Neuronal stem cell (in vitro differentiated cells): ENCODE measurements around the gene PTPRT.
A peak's percentile ranks its signal among the peaks of the same experiment; 100 is the strongest.

Experiments used
- DNase-seq: peaks from one replicate; pipeline ENCODE4 v3.0.0-alpha.2; 2013; ENCODE audit warnings: low spot score
- H2AFZ ChIP-seq: one replicate; pipeline ENCODE4 v1.6.1; 2013; ENCODE audit warnings: mild to moderate bottlenecking, low read length, inconsistent platforms
- H2AK5ac ChIP-seq: 2 replicates; pipeline ENCODE4 v1.6.1; 2013; ENCODE audit warnings: low read depth, mild to moderate bottlenecking, inconsistent platforms, low read length, moderate library complexity, mixed read lengths
- H2BK120ac ChIP-seq: 2 replicates; pipeline ENCODE4 v1.6.1; 2013; ENCODE audit warnings: low read depth, mild to moderate bottlenecking, inconsistent platforms, low read length, moderate library complexity, mixed read lengths
- H2BK12ac ChIP-seq: one replicate; pipeline ENCODE4 v1.6.1; 2013; ENCODE audit warnings: low read length, inconsistent platforms
- H2BK15ac ChIP-seq: 2 replicates; pipeline ENCODE4 v1.6.1; 2013; ENCODE audit warnings: mild to moderate bottlenecking, low read length, inconsistent platforms, mixed read lengths
- H2BK5ac ChIP-seq: one replicate; pipeline ENCODE4 v1.6.1; 2013; ENCODE audit warnings: inconsistent platforms, mild to moderate bottlenecking, low read length, moderate library complexity
- H3K14ac ChIP-seq: one replicate; pipeline ENCODE4 v1.6.1; 2013; ENCODE audit warnings: low read length, inconsistent platforms
- H3K18ac ChIP-seq: 2 replicates; pipeline ENCODE4 v1.6.1; 2013; ENCODE audit warnings: low read length, inconsistent platforms
- H3K23ac ChIP-seq: 2 replicates; pipeline ENCODE4 v1.6.1; 2013; ENCODE audit warnings: low read depth, mild to moderate bottlenecking, mixed read lengths, low read length, inconsistent platforms; ENCODE audit not compliant: poor library complexity
- H3K27ac ChIP-seq: replicated peaks from 3 replicates; pipeline ENCODE4 v1.5.1; 2013; ENCODE audit warnings: low read length, inconsistent platforms
- H3K27me3 ChIP-seq, 3 experiments: 2 replicates each; pipeline ENCODE4 v1.6.1; 2013; ENCODE audit warnings: low read length in 3 of 3, mild to moderate bottlenecking in 2 of 3, inconsistent platforms in 1 of 3, low read depth in 1 of 3, mixed read lengths in 1 of 3, moderate library complexity in 1 of 3; ENCODE audit not compliant: control insufficient read depth in 3 of 3, insufficient read depth in 3 of 3
- H3K36me3 ChIP-seq, 2 donors: replicated peaks in 1 of 2; 2 replicates each; pipeline ENCODE4 v1.6.1; 2013; ENCODE audit warnings: low read length in 2 of 2; ENCODE audit not compliant: control insufficient read depth in 2 of 2, insufficient read depth in 2 of 2
- H3K4ac ChIP-seq: 2 replicates; pipeline ENCODE4 v1.6.1; 2013; ENCODE audit warnings: inconsistent platforms, mild to moderate bottlenecking, low read length, moderate library complexity
- H3K4me1 ChIP-seq, 2 donors: 1 replicate in 1 of 2; 2 replicates in 1 of 2; pipeline ENCODE4 v1.6.1; 2013; ENCODE audit warnings: low read length in 2 of 2, low read depth in 1 of 2; ENCODE audit not compliant: control insufficient read depth in 2 of 2, insufficient read depth in 1 of 2
- H3K4me2 ChIP-seq: one replicate; pipeline ENCODE4 v1.6.1; 2013; ENCODE audit warnings: mild to moderate bottlenecking, low read length, inconsistent platforms; ENCODE audit not compliant: insufficient read depth, poor library complexity, severe bottlenecking
- H3K4me3 ChIP-seq, 2 donors: 2 replicates each; pipeline ENCODE4 v1.5.1; 2013; ENCODE audit warnings: low read length in 2 of 2, mild to moderate bottlenecking in 2 of 2, inconsistent platforms in 1 of 2, moderate library complexity in 1 of 2
- H3K79me1 ChIP-seq: one replicate; pipeline ENCODE4 v1.6.1; 2013; ENCODE audit warnings: low read depth, mild to moderate bottlenecking, inconsistent platforms, low read length, moderate library complexity
- H3K9ac ChIP-seq: one replicate; pipeline ENCODE4 v1.6.1; 2013; ENCODE audit warnings: mild to moderate bottlenecking, low read depth, low read length, inconsistent platforms; ENCODE audit not compliant: poor library complexity
- H3K9me3 ChIP-seq, 2 donors: replicated peaks in 1 of 2; 2 replicates each; pipeline versions ENCODE3 to v1.6.1; 2013; ENCODE audit warnings: low read length in 2 of 2, mild to moderate bottlenecking in 2 of 2, inconsistent platforms in 1 of 2, low read depth in 1 of 2, mixed read lengths in 1 of 2, moderate library complexity in 1 of 2; ENCODE audit not compliant: control insufficient read depth in 2 of 2, insufficient read depth in 1 of 2
- H4K8ac ChIP-seq: one replicate; pipeline ENCODE4 v1.6.1; 2013; ENCODE audit warnings: low read depth, mild to moderate bottlenecking, inconsistent platforms, low read length, moderate library complexity
- H4K91ac ChIP-seq: one replicate; pipeline ENCODE4 v1.6.1; 2013; ENCODE audit warnings: low read length, low read depth, mild to moderate bottlenecking, inconsistent platforms; ENCODE audit not compliant: poor library complexity
- WGBS, 2 donors: extraction: QIAGEN DNeasy Blood & Tissue Kit; methylation state at CpG; one replicate each; pipeline ENCODE4 v1.1.7; 2013; ENCODE audit warnings: missing lambda C conversion rate in 2 of 2, mixed read lengths in 1 of 2; ENCODE audit not compliant: insufficient read length in 2 of 2, insufficient replicate concordance in 1 of 2; ENCODE audit errors: extremely low coverage in 2 of 2; 5-methylcytosine and 5-hydroxymethylcytosine counted together

The PTPRT gene

GRCh38 chr20:42987376-42988114 lies 202.2 kb downstream of the PTPRT start:
- H3K9ac ChIP-seq = no peak overlapping the region
- peaks cover 0 to 1% of the 10 kb centered on the region in 2 donors for H3K4me1 ChIP-seq
- no peaks in the 10 kb centered on the region for H3K36me3 ChIP-seq
- H2BK5ac ChIP-seq = no peak overlapping the region
- H3K4ac ChIP-seq = no peak overlapping the region
- no peak overlapping the region for H3K27ac ChIP-seq
- H3K9me3 ChIP-seq = no peaks in the 10 kb centered on the region
- no peak for DNase-seq
- no peak overlapping the region for H2BK12ac ChIP-seq
- H3K27me3 ChIP-seq = no peaks in the 10 kb centered on the region
- H3K4me2 ChIP-seq = no peak overlapping the region
- no peak overlapping the region for H3K14ac ChIP-seq
- WGBS, 2 donors = no CpG with 5 or more reads among the region's 10 CpGs
- H3K18ac ChIP-seq = no peak overlapping the region
- no peak overlapping the region for H2BK15ac ChIP-seq
- no peak overlapping the region for H2AK5ac ChIP-seq
- H4K91ac ChIP-seq = no peak overlapping the region
- no peak overlapping the region for H4K8ac ChIP-seq
- no peak overlapping the region for H2AFZ ChIP-seq
- H3K4me3 ChIP-seq = peak overlapping the region in 1 of 2 donors; percentile 25
- no peaks in the 10 kb centered on the region for H3K79me1 ChIP-seq
- no peak overlapping the region for H3K23ac ChIP-seq
- H2BK120ac ChIP-seq = no peak overlapping the region

DNA sequence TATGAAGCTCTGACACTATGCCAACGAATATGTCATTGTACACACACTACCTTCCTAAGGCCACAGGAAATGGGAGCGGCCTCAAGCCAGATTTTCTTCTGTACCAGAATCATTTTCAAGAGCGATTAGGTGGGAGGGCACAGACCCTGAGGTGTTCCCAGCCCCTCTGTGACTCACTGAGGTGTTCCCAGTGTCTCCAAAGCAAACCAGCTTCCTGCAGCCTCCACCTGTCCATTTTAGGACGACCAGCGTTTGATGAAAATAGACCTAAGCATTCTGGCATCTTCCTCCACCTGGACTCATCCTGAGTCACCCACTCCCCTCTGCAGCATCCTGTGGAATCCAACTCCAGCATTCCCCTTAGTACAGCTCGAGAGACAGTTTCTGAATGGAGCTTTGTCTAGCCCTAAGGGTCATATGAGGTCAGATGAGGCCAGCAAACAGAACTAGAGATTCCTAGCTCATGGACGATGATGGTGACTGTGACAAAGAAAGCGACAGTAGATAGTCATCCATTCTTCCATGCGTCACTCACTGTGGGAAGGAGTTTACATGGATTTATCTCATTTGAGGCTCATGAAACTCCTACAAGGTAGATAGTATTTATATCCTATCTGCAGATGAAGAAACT lies 203.4 kb downstream of the PTPRT start:
- H3K14ac ChIP-seq = no peak overlapping the region
- no peak overlapping the region for H3K4me3 ChIP-seq
- no peak overlapping the region for H4K91ac ChIP-seq
- H2BK120ac ChIP-seq = no peak overlapping the region
- no peak overlapping the region for H3K23ac ChIP-seq
- H4K8ac ChIP-seq = no peak overlapping the region
- H3K4me2 ChIP-seq = no peak overlapping the region
- no CpG with 5 or more reads among the region's 9 CpGs for WGBS, 2 donors
- H2BK12ac ChIP-seq = no peak overlapping the region
- no peak overlapping the region for H2BK15ac ChIP-seq
- H3K36me3 ChIP-seq = no peaks in the 10 kb centered on the region
- no peak overlapping the region for H3K18ac ChIP-seq
- no peak overlapping the region for H3K27ac ChIP-seq
- H3K9ac ChIP-seq = no peak overlapping the region
- H3K4ac ChIP-seq = no peak overlapping the region
- no peak overlapping the region for H2AFZ ChIP-seq
- no peak overlapping the region for H2BK5ac ChIP-seq
- DNase-seq = no peak
- peaks cover 0 to under 1% (median 0%) of the 10 kb centered on the region in 3 experiments for H3K27me3 ChIP-seq
- H3K9me3 ChIP-seq = peaks cover 0 to 2% of the 10 kb centered on the region in 2 donors
- no peak overlapping the region for H2AK5ac ChIP-seq
- no peaks in the 10 kb centered on the region for H3K79me1 ChIP-seq
- peaks cover 0 to 1% of the 10 kb centered on the region in 2 donors for H3K4me1 ChIP-seq

- H2AFZ ChIP-seq = no peak overlapping the region
- no peak overlapping the region for H3K18ac ChIP-seq
- DNase-seq = no peak
- H2BK5ac ChIP-seq = no peak overlapping the region
- no peak overlapping the region for H2AK5ac ChIP-seq
- no peak overlapping the region for H2BK120ac ChIP-seq
- H4K8ac ChIP-seq = no peak overlapping the region
- no peak overlapping the region for H2BK15ac ChIP-seq
- H3K4me2 ChIP-seq = no peak overlapping the region
- H3K9me3 ChIP-seq = peaks cover 0 to 2% of the 10 kb centered on the region in 2 donors
- H4K91ac ChIP-seq = no peak overlapping the region
- WGBS, 2 donors = no CpG with 5 or more reads among the region's 4 CpGs
- H3K27ac ChIP-seq = no peak overlapping the region
- peaks cover 0 to 3% of the 10 kb centered on the region in 2 donors for H3K4me1 ChIP-seq
- no peak overlapping the region for H3K9ac ChIP-seq
- H3K14ac ChIP-seq = no peak overlapping the region
- no peak overlapping the region for H3K4ac ChIP-seq
- H3K36me3 ChIP-seq = no peaks in the 10 kb centered on the region
- H3K27me3 ChIP-seq = peaks cover 0 to 1% (median 0%) of the 10 kb centered on the region in 3 experiments
- H2BK12ac ChIP-seq = no peak overlapping the region
- H3K4me3 ChIP-seq = no peak overlapping the region
- no peak overlapping the region for H3K23ac ChIP-seq
- H3K79me1 ChIP-seq = no peaks in the 10 kb centered on the region
Observed at GRCh38 chr20:42985628-42986027, 204.1 kb downstream of the PTPRT start.

- Histone ChIP-seq H3K9me3 (peaks cover 0 to 2% of the 10 kb centered on the region in 2 donors), H3K27ac (no peak overlapping the region), H3K4me2 (no peak overlapping the region), H3K23ac (no peak overlapping the region), H2BK15ac (no peak overlapping the region), H4K91ac (no peak overlapping the region), H3K27me3 (peaks cover 0 to 1% (median 0%) of the 10 kb centered on the region in 3 experiments), H3K4me1 (peaks cover 0 to 6% of the 10 kb centered on the region in 2 donors), H3K18ac (no peak overlapping the region), H2BK5ac (no peak overlapping the region), H3K14ac (no peak overlapping the region), H3K4ac (no peak overlapping the region), H2AFZ (no peak overlapping the region), H3K9ac (no peak overlapping the region), H2BK120ac (no peak overlapping the region), H3K79me1 (no peaks in the 10 kb centered on the region), H3K36me3 (no peaks in the 10 kb centered on the region), H3K4me3 (no peak overlapping the region), H2BK12ac (no peak overlapping the region), H2AK5ac (no peak overlapping the region), H4K8ac (no peak overlapping the region)
- no peak for DNase-seq
- WGBS, 2 donors = no CpG with 5 or more reads among the region's 6 CpGs
Observed at GRCh38 chr20:42982218-42982617, 207.5 kb downstream of the PTPRT start.
